Peyer's patch (tissue), 4 donors: ENCODE data around the gene PJA1.

Experiments
- CTCF ChIP-seq, 6 experiments: fragments of 450-650 bp in 4 of 6; fragments of 200-600 bp in 2 of 6; sonication (generic) in 1 of 6; IDR thresholded peaks; one replicate each; pipeline ENCODE4 v1.5.1; 2017 to 2019; ENCODE audit warnings: antibody characterized with exemption in 6 of 6, mild to moderate bottlenecking in 3 of 6, moderate library complexity in 1 of 6
- POLR2A ChIP-seq, 2 donors: fragments of 450-650 bp; IDR thresholded peaks; one replicate each; pipeline ENCODE4 v1.5.1; 2017; ENCODE audit warnings: antibody characterized with exemption in 2 of 2, mild to moderate bottlenecking in 2 of 2, moderate library complexity in 2 of 2

GRCh38 chrX:69140837-69141236 is 24.4 kb downstream of the PJA1 start:
- TF ChIP-seq CTCF (IDR thresholded peaks at IDR 0.05) (no peak), POLR2A (IDR thresholded peaks at IDR 0.05) (no peak)
